ENCODE measurements around the gene VIPR2. TPM values are rescaled to one million over a fixed set of nuclear protein-coding genes. Genes with fewer than 3 reads are reported as not detected.
"Not testable (repeated sequence)": the region's sequence is repeated elsewhere in the genome, so short reads cannot be mapped to it uniquely, and the experiment has no call there.

VIPR2 gene
- total RNA-seq, 2 experiments from 2014 or later: 0.80 to 0.99 TPM

GRCh38 chr7:158995514-158995913 lies 149.2 kb downstream of the VIPR2 start:
- DNase-seq (no peak), ATAC-seq (ENCODE audit: low read depth) (no peak)
- no peak overlapping the region for H3K27ac Mint-ChIP-seq
- peaks cover 51% of the 10 kb centered on the region for H3K27me3 Mint-ChIP-seq
- no peak overlapping the region for H3K4me3 Mint-ChIP-seq
- POLR2A ChIA-PET: no interaction called here
- H3K36me3 Mint-ChIP-seq: no peaks in the 10 kb centered on the region
- peaks cover 4% of the 10 kb centered on the region for H3K9me3 Mint-ChIP-seq
- peaks cover 2% of the 10 kb centered on the region for H3K4me1 Mint-ChIP-seq

GRCh38 chr7:158994687-158995086 lies 150.0 kb downstream of the VIPR2 start:
- Mint-ChIP-seq H3K27ac (no peak overlapping the region), H3K4me3 (no peak overlapping the region), H3K4me1 (peaks cover 2% of the 10 kb centered on the region), H3K27me3 (peaks cover 57% of the 10 kb centered on the region), H3K9me3 (peaks cover 4% of the 10 kb centered on the region), H3K36me3 (no peaks in the 10 kb centered on the region)
- DNase-seq (no peak), ATAC-seq (ENCODE audit: low read depth) (no peak)
- POLR2A ChIA-PET: no interaction called here

GRCh38 chr7:158993591-158993990 lies 151.1 kb downstream of the VIPR2 start:
- no peak for ATAC-seq (ENCODE audit: low read depth)
- POLR2A ChIA-PET: no interaction called here
- no peak for DNase-seq
- Mint-ChIP-seq H3K27ac (no peak overlapping the region), H3K4me3 (no peak overlapping the region), H3K4me1 (peaks cover 2% of the 10 kb centered on the region), H3K9me3 (peaks cover 4% of the 10 kb centered on the region), H3K36me3 (no peaks in the 10 kb centered on the region), H3K27me3 (peaks cover 57% of the 10 kb centered on the region)

DNA sequence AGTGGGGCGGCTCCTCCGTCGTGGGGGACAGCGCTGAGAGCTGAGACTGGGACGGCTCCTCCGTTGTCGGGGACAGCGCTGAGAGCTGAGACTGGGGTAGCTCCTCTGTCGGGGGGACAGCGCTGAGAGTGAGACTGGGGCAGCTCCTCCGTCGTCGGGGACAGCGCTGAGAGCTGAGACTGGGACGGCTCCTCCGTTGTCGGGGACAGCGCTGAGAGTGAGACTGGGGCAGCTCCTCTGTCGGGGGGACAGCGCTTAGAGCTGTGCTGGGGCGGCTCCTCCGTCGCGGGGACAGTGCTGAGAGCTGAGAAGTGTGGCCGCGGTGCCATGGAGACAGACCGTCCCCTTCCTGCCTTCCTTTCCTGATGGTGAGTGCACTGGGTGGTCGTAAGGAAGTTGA lies 151.9 kb downstream of the VIPR2 start:
- Mint-ChIP-seq H3K9me3 (peaks cover 4% of the 10 kb centered on the region), H3K27me3 (peaks cover 57% of the 10 kb centered on the region), H3K4me3 (no peak overlapping the region), H3K4me1 (peaks cover 2% of the 10 kb centered on the region), H3K36me3 (no peaks in the 10 kb centered on the region), H3K27ac (no peak overlapping the region)
- no peak for ATAC-seq (ENCODE audit: low read depth)
- no peak for DNase-seq
- POLR2A ChIA-PET: no interaction called here

DNA sequence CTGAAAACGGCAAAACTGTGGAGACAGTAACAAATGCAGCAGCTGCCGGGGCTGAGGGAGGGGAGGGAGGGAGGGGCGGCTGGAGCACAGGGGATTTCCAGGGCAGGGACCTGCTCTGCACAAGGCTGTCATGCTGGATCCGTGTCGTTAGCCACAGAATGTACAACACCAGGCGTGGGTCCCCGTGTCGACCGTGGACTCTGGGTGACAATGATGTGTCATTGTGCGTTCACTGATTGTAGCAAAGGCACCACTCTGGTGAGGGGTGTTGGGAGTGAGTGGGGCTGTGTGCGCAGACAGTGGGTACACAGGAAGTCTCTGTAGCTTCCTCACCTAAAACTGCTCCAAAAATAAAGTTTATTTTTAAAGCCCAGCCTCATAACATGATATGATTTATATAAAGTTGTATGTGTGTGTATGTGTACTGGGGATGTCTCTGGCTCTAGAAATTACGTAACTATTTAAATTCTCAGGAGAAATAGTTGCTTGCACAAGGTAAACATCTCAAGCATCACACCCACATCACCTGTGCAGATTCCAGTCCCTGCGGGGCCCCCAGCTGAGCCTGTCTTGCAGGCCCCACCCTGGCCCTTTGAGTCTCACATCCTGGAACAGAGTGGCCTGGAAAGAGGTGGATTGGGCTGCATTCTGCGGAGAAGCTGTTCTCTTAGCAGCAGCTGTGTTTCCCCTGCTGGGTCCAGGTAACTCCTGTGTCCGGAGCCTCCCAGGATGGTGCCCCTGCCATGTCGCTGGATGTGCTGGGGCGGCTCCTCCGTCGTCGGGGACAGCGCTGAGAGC lies 152.6 kb downstream of the VIPR2 start:
- no peaks in the 10 kb centered on the region for H3K36me3 Mint-ChIP-seq
- no peak overlapping the region for H3K4me3 Mint-ChIP-seq
- H3K27ac Mint-ChIP-seq: no peak overlapping the region
- H3K27me3 Mint-ChIP-seq: peaks cover 57% of the 10 kb centered on the region
- H3K9me3 Mint-ChIP-seq: peaks cover 4% of the 10 kb centered on the region
- H3K4me1 Mint-ChIP-seq: peaks cover 2% of the 10 kb centered on the region
- POLR2A ChIA-PET: no interaction called here
- DNase-seq (no peak), ATAC-seq (ENCODE audit: low read depth) (no peak)

- POLR2A ChIA-PET: no interaction called here
- H3K4me1 Mint-ChIP-seq: peaks cover 2% of the 10 kb centered on the region
- H3K4me3 Mint-ChIP-seq: no peak overlapping the region
- no peak overlapping the region for H3K27ac Mint-ChIP-seq
- H3K36me3 Mint-ChIP-seq: peaks cover 2% of the 10 kb centered on the region
- ATAC-seq (ENCODE audit: low read depth) (no peak), DNase-seq (no peak)
- H3K27me3 Mint-ChIP-seq: peaks cover 40% of the 10 kb centered on the region
- H3K9me3 Mint-ChIP-seq: peaks cover 5% of the 10 kb centered on the region
These were observed 155.7 kb downstream of the VIPR2 start for GRCh38 chr7:158988996-158989395.

DNA sequence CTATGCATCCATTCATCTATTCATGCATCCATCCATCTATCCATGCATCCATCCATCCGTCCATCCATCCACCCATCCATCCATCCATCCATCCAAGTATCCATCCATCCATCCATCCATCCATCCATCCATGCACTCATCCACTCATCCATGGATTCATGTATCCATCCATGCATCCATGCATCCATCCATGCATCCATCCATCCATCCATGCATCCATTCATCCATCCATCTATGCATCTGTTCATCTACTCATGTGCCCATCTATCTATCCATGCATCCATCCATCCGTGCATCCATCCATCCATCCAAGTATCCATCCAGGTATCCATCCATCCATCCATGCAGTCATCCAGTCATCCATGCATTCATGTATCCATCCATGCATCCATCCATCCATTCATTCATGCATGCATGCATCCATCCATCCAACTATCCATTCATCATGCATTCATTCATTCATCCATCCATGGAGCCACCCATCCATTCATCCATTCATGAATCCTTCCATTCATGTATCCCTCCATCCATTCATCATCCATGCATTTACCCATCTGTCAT lies 156.3 kb downstream of the VIPR2 start:
- ATAC-seq (ENCODE audit: low read depth): no peak
- Mint-ChIP-seq H3K27me3 (peaks cover 34% of the 10 kb centered on the region), H3K36me3 (peaks cover 2% of the 10 kb centered on the region), H3K27ac (no peak overlapping the region), H3K4me1 (peaks cover 2% of the 10 kb centered on the region), H3K4me3 (no peak overlapping the region), H3K9me3 (peaks cover 5% of the 10 kb centered on the region)
- no peak for DNase-seq
- POLR2A ChIA-PET: no interaction called here

DNA sequence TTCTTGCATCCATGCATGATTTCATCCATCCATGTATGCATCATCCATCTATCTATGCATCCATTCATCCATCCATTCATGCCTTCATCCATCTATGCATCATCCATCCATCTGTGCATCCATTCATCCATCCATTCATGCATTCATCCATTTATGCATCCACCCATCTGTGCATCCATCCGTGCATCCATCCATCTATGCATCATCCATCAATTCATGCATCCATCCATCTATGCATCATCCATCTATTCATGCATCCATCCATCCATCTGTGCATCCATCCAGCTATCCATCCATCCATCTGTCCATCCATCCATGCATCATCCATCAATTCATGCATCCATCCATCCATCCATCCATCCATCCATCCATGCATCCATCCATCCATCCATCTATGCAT lies 157.0 kb downstream of the VIPR2 start:
- H3K4me1 Mint-ChIP-seq: no peaks in the 10 kb centered on the region
- ATAC-seq (ENCODE audit: low read depth) (no peak), DNase-seq (no peak)
- peaks cover 8% of the 10 kb centered on the region for H3K9me3 Mint-ChIP-seq
- H3K36me3 Mint-ChIP-seq: peaks cover 2% of the 10 kb centered on the region
- H3K4me3 Mint-ChIP-seq: no peak overlapping the region
- POLR2A ChIA-PET: no interaction called here
- peaks cover 27% of the 10 kb centered on the region for H3K27me3 Mint-ChIP-seq
- H3K27ac Mint-ChIP-seq: no peak overlapping the region

- peaks cover 9% of the 10 kb centered on the region for H3K9me3 Mint-ChIP-seq
- POLR2A ChIA-PET: no interaction called here
- no peak for ATAC-seq (ENCODE audit: low read depth)
- no peaks in the 10 kb centered on the region for H3K4me1 Mint-ChIP-seq
- H3K4me3 Mint-ChIP-seq: no peak overlapping the region
- DNase-seq: no peak
- H3K27ac Mint-ChIP-seq: no peak overlapping the region
- H3K27me3 Mint-ChIP-seq: peaks cover 6% of the 10 kb centered on the region
- H3K36me3 Mint-ChIP-seq: peaks cover 2% of the 10 kb centered on the region
These were observed 159.1 kb downstream of the VIPR2 start for GRCh38 chr7:158985583-158985982.

- H3K27me3 Mint-ChIP-seq; ATAC-seq (ENCODE audit: low read depth); H3K36me3 Mint-ChIP-seq; H3K4me1 Mint-ChIP-seq; H3K4me3 Mint-ChIP-seq; POLR2A ChIA-PET; H3K27ac Mint-ChIP-seq; DNase-seq: not testable (repeated sequence)
- peaks cover 12% of the 10 kb centered on the region for H3K9me3 Mint-ChIP-seq
These were observed 160.7 kb downstream of the VIPR2 start for GRCh38 chr7:158984007-158984406.

GRCh38 chr7:158982080-158982479 lies 162.6 kb downstream of the VIPR2 start:
- H3K36me3 Mint-ChIP-seq; H3K4me1 Mint-ChIP-seq; ATAC-seq (ENCODE audit: low read depth); POLR2A ChIA-PET; DNase-seq; H3K4me3 Mint-ChIP-seq; H3K27ac Mint-ChIP-seq; H3K27me3 Mint-ChIP-seq: not testable (repeated sequence)
- peaks cover 12% of the 10 kb centered on the region for H3K9me3 Mint-ChIP-seq

GRCh38 chr7:158979635-158980351 lies 164.9 kb downstream of the VIPR2 start:
- Mint-ChIP-seq H3K4me3 (no peak overlapping the region), H3K36me3 (peaks cover 2% of the 10 kb centered on the region), H3K4me1 (peaks cover 14% of the 10 kb centered on the region), H3K27ac (no peak overlapping the region), H3K9me3 (peaks cover 11% of the 10 kb centered on the region), H3K27me3 (no peaks in the 10 kb centered on the region)
- POLR2A ChIA-PET: no interaction called here
- ATAC-seq (ENCODE audit: low read depth): no peak
- no peak for DNase-seq

GRCh38 chr7:158979023-158979529 lies 165.6 kb downstream of the VIPR2 start:
- H3K27me3 Mint-ChIP-seq: no peaks in the 10 kb centered on the region
- POLR2A ChIA-PET: no interaction called here

More at GRCh38 chr7:158979023-158979529, 165.6 kb downstream of the VIPR2 start:
- DNase-seq: no peak
- Mint-ChIP-seq H3K27ac (no peak overlapping the region), H3K9me3 (peaks cover 6% of the 10 kb centered on the region), H3K4me1 (peaks cover 15% of the 10 kb centered on the region), H3K36me3 (no peaks in the 10 kb centered on the region), H3K4me3 (no peak overlapping the region)
- ATAC-seq (ENCODE audit: low read depth): no peak

All from activated naive CD8-positive, alpha-beta T cell treated with anti-CD3 and anti-CD28 coated beads, Interleukin-2, amount 10 ng/mL, durations not matched to agents 7 days and 5 days (primary cell).